ENCODE measurements around the gene ATIC.

Gene ATIC

DNA sequence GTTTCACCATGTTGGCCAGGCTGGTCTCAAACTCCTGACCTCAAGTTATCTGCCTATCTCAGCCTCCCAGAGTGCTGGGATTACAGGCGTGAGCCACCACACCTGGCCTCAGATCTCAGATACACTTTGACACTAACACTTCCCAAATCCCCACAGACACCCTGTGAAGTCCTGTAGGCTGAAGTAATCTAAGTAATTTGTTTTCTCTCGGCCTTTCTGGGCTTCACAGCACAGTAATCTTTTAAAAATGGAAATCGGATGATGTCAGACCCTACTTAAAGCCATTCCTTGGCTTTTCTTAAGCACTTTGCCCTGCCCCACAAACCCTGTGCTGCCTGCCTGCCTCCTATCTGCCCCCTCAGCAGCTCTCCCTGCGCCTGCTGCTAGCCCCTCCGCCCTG is 16.2 kb downstream of the ATIC start:
- in situ Hi-C loops (cut with HindIII; ENCODE audit: low pct_ligation_motif_present, low sequenced_read_pairs): no loop called here
- no peaks in the 10 kb centered on the region for H3K27me3 ChIP-seq (replicated peaks)
- no peak for DNase-seq
- peaks cover 38% of the 10 kb centered on the region for H3K36me3 ChIP-seq (replicated peaks)
- no peak overlapping the region for H3K4me3 ChIP-seq (ENCODE audit: low read depth, low read length)
- no peak overlapping the region for H3K27ac ChIP-seq
- TF ChIP-seq, protein P1, sequence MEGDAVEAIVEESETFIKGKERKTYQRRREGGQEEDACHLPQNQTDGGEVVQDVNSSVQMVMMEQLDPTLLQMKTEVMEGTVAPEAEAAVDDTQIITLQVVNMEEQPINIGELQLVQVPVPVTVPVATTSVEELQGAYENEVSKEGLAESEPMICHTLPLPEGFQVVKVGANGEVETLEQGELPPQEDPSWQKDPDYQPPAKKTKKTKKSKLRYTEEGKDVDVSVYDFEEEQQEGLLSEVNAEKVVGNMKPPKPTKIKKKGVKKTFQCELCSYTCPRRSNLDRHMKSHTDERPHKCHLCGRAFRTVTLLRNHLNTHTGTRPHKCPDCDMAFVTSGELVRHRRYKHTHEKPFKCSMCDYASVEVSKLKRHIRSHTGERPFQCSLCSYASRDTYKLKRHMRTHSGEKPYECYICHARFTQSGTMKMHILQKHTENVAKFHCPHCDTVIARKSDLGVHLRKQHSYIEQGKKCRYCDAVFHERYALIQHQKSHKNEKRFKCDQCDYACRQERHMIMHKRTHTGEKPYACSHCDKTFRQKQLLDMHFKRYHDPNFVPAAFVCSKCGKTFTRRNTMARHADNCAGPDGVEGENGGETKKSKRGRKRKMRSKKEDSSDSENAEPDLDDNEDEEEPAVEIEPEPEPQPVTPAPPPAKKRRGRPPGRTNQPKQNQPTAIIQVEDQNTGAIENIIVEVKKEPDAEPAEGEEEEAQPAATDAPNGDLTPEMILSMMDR (IDR thresholded peaks at IDR 0.05; ENCODE audit: low read depth, low read length, missing control alignments): no peak

DNA sequence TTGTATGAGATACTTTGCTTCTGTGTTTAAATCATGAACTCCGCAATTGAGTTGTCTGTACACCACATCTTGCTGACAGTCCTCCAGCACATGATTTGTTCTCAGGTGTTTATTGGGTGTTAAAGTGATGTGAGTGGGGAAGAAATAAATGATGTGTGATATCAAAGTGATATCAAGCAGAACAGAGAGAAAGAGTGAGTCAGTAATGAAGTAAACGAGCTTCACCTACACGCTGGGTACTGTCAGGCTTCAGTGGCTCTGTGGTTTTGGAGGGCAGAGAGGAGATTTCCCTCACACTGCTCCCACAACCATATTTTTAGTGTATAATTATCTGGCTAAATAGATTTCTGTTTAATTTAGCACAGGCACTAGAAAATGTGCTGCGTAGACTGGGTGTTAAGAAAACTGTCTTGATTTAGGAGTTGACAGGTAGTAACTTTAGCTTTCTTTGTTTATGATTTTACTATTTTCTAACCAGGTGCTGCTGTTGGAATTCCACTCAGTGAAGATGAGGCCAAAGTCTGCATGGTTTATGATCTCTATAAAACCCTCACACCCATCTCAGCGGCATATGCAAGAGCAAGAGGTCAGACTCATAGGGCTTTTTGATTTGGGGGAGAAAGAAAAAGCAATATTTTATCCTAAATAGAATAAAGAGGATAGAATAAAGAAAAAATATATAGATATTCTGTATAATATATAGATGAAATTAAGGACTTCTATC is 21.2 kb downstream of the ATIC start:
- Histone ChIP-seq H3K27me3 (replicated peaks) (no peaks in the 10 kb centered on the region), H3K36me3 (replicated peaks) (peaks cover 39% of the 10 kb centered on the region), H3K4me3 (ENCODE audit: low read depth, low read length) (no peak overlapping the region), H3K27ac (no peak overlapping the region)
- no peak for DNase-seq
- TF ChIP-seq, protein P1 (IDR thresholded peaks at IDR 0.05; ENCODE audit: low read depth, low read length, missing control alignments): no peak
- in situ Hi-C loops (cut with HindIII; ENCODE audit: low pct_ligation_motif_present, low sequenced_read_pairs): no loop called here

DNA sequence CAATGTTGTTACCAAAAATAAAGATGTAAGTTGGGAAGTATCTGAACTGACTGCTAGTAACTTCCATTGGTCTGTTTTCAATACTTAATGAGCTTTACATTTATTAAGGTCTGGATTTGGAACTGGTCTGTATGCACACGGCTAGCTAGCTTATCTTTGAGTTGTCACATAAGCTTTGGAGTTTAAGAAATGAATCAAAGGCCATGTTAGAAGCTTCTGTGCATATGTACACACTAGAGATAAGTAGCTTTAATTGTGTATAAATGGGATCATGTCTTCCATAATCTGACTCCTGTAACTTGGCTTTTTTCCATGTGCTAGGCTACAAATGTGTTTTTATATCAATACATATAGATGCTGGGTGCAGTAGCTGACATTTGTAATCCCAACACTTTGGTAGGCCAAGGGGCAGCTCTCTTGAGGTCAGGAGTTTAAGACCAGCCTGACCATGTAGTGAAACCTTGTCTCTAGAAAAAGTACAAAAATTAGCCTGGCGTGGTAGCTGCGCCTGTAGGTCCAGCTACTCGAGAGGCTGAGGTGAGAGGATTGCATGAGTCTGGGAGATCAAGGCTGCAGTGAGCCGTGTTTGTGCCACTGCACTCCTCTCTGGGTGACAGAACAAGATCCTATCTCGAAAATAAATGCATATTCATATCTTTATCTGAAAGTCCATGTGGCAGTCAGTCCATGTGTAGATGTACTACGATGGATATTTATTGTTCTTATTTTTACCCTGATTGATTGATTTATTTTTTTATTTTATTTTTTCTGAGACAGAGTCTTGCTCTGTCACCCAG is 27.2 kb downstream of the ATIC start:
- H3K27me3 ChIP-seq (replicated peaks): no peaks in the 10 kb centered on the region
- H3K27ac ChIP-seq: no peak overlapping the region
- H3K36me3 ChIP-seq (replicated peaks): peaks cover 59% of the 10 kb centered on the region
- H3K4me3 ChIP-seq (ENCODE audit: low read depth, low read length): no peak overlapping the region
- in situ Hi-C loops (cut with HindIII; ENCODE audit: low pct_ligation_motif_present, low sequenced_read_pairs): no loop called here
- DNase-seq: no peak
- TF ChIP-seq, protein P1 (IDR thresholded peaks at IDR 0.05; ENCODE audit: low read depth, low read length, missing control alignments): no peak

DNA sequence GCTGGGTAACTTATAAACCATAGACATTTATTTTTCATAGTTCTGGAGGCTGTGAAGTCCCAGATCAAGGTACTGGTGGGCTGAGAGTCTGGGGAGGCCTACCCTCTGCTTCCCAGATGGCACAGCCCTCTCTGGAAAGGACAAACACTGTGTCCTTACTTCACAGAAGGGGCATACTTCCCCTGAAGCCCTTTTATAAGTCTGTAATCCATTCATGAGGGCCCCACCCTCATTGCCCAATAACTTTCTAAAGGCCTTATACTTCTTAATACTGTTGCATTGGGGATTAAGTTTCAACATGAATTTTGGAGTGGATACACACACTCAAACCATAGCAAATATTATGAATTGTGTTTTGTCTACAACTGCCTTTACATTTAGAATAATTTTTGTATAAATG is 36.0 kb downstream of the ATIC start:
- peaks cover 38% of the 10 kb centered on the region for H3K36me3 ChIP-seq (replicated peaks)

DNA sequence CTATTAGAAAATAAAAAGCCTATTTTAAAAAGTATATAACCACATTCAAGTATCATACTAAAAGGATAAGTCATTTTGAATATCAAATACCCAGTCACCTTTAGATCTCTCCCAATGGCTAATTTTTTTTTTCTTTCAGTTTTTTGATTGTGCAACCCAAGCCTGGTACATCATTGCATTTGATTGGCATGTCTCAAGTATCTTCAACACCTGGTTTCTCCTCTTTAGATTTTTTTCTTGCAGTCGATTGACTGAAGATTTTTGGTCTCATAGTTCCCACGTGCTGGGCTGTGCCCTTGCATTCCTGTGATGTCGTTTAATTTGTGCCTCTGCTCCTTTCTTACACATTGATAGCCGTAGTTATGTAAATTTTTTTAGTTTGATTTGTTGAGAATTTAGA is 40.7 kb downstream of the ATIC start:
- DNase-seq: no peak
- Histone ChIP-seq H3K4me3 (ENCODE audit: low read depth, low read length) (no peak overlapping the region), H3K36me3 (replicated peaks) (peaks cover 11% of the 10 kb centered on the region), H3K27me3 (replicated peaks) (no peaks in the 10 kb centered on the region), H3K27ac (no peak overlapping the region)
- TF ChIP-seq, protein P1 (IDR thresholded peaks at IDR 0.05; ENCODE audit: low read depth, low read length, missing control alignments): no peak
- in situ Hi-C loops (cut with HindIII; ENCODE audit: low pct_ligation_motif_present, low sequenced_read_pairs): no loop called here

More for the DNA sequence above, 36.0 kb downstream of the ATIC start:
- Histone ChIP-seq H3K27ac (no peak overlapping the region), H3K4me3 (ENCODE audit: low read depth, low read length) (no peak overlapping the region), H3K27me3 (replicated peaks) (no peaks in the 10 kb centered on the region)
- TF ChIP-seq, protein P1 (IDR thresholded peaks at IDR 0.05; ENCODE audit: low read depth, low read length, missing control alignments): no peak
- no peak for DNase-seq
- in situ Hi-C loops (cut with HindIII; ENCODE audit: low pct_ligation_motif_present, low sequenced_read_pairs): no loop called here
